Neural crest cell (in vitro differentiated cells): ENCODE results near the gene MYH13. TPM values are rescaled to one million over a fixed set of nuclear protein-coding genes. Genes with fewer than 3 reads are reported as not detected.

Experiments used
- DNase-seq: peaks from one replicate; pipeline ENCODE4 v3.0.0; 2021; ENCODE audit warnings: low read depth, mixed read lengths, low spot score
- H3K27ac Mint-ChIP-seq: one replicate; pipeline ENCODE4 v1.8.0; 2021; ENCODE audit warnings: mild to moderate bottlenecking, mixed read lengths; ENCODE audit not compliant: unreplicated experiment
- H3K27me3 Mint-ChIP-seq: 2 replicates; pipeline ENCODE4 v1.8.0; 2021; ENCODE audit warnings: low read depth, mild to moderate bottlenecking, mixed read lengths
- H3K36me3 Mint-ChIP-seq: 2 replicates; pipeline ENCODE4 v1.8.0; 2021; ENCODE audit warnings: low read depth, mild to moderate bottlenecking, mixed read lengths
- H3K4me1 Mint-ChIP-seq: 2 replicates; pipeline ENCODE4 v1.8.0; 2021; ENCODE audit warnings: mixed read lengths
- H3K4me3 Mint-ChIP-seq: one replicate; pipeline ENCODE4 v1.8.0; 2021; ENCODE audit warnings: mild to moderate bottlenecking, mixed read lengths
- H3K9me3 Mint-ChIP-seq: 2 replicates; pipeline ENCODE4 v1.8.0; 2021; ENCODE audit warnings: mixed read lengths
- total RNA-seq: library from RNA; stranded (reverse); gene quantifications from 2 replicates; pipeline ENCODE4 v1.2.1, GENCODE V29; 2021
- TF ChIP-seq, protein P1 (sequence below): fragments of 200-600 bp; sonication (generic); conservative IDR thresholded peaks from 2 replicates; pipeline ENCODE4 v1.5.0; 2021; ENCODE audit warnings: antibody characterized with exemption, mild to moderate bottlenecking

MYH13 gene
- total RNA-seq, 1 donor from 2014 or later = not detected

GRCh38 chr17:10313037-10313672 is 59.7 kb downstream of the MYH13 start:
- no peak for DNase-seq
- TF ChIP-seq, protein P1, sequence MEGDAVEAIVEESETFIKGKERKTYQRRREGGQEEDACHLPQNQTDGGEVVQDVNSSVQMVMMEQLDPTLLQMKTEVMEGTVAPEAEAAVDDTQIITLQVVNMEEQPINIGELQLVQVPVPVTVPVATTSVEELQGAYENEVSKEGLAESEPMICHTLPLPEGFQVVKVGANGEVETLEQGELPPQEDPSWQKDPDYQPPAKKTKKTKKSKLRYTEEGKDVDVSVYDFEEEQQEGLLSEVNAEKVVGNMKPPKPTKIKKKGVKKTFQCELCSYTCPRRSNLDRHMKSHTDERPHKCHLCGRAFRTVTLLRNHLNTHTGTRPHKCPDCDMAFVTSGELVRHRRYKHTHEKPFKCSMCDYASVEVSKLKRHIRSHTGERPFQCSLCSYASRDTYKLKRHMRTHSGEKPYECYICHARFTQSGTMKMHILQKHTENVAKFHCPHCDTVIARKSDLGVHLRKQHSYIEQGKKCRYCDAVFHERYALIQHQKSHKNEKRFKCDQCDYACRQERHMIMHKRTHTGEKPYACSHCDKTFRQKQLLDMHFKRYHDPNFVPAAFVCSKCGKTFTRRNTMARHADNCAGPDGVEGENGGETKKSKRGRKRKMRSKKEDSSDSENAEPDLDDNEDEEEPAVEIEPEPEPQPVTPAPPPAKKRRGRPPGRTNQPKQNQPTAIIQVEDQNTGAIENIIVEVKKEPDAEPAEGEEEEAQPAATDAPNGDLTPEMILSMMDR = no peak
- Mint-ChIP-seq H3K27me3 (peaks cover 10% of the 10 kb centered on the region), H3K4me1 (peaks cover 7% of the 10 kb centered on the region), H3K4me3 (no peak overlapping the region), H3K36me3 (no peaks in the 10 kb centered on the region), H3K27ac (no peak overlapping the region), H3K9me3 (peaks cover 2% of the 10 kb centered on the region)

DNA sequence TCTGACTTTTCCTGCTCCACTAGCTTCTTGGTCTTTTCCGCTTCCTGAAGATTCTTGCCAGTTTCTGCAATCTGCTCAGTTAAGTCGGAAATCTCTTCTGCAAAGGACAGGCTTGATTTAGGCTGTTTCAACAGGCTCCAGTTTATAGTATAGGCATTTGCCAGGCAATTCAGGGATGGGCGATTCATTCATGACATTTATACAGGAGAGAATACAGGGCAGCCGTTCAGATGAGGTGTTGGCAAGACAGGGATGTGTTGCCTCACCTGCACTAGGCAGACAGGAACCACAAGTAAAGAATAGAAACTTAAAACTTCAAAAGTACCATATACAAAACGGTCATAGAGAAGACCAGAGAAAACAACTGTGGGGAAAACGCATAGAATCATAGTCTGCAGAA is 61.7 kb downstream of the MYH13 start:
- no peak overlapping the region for H3K4me3 Mint-ChIP-seq
- DNase-seq = no peak
- TF ChIP-seq, protein P1 = no peak
- H3K27me3 Mint-ChIP-seq = peaks cover 10% of the 10 kb centered on the region
- no peaks in the 10 kb centered on the region for H3K4me1 Mint-ChIP-seq
- no peaks in the 10 kb centered on the region for H3K9me3 Mint-ChIP-seq
- no peaks in the 10 kb centered on the region for H3K36me3 Mint-ChIP-seq
- no peak overlapping the region for H3K27ac Mint-ChIP-seq

GRCh38 chr17:10309003-10309974 is 63.5 kb downstream of the MYH13 start:
- Mint-ChIP-seq H3K27ac (no peak overlapping the region), H3K9me3 (no peaks in the 10 kb centered on the region), H3K4me3 (no peak overlapping the region)

GRCh38 chr17:10306585-10306984 is 66.2 kb downstream of the MYH13 start:
- H3K4me3 Mint-ChIP-seq = no peak overlapping the region
- no peaks in the 10 kb centered on the region for H3K4me1 Mint-ChIP-seq
- H3K36me3 Mint-ChIP-seq = no peaks in the 10 kb centered on the region
- H3K27me3 Mint-ChIP-seq = peaks cover 7% of the 10 kb centered on the region
- H3K27ac Mint-ChIP-seq = no peak overlapping the region
- no peak for DNase-seq
- H3K9me3 Mint-ChIP-seq = no peaks in the 10 kb centered on the region
- TF ChIP-seq, protein P1 = no peak

More at GRCh38 chr17:10309003-10309974, 63.5 kb downstream of the MYH13 start:
- H3K36me3 Mint-ChIP-seq = no peaks in the 10 kb centered on the region
- DNase-seq = no peak
- H3K4me1 Mint-ChIP-seq = no peaks in the 10 kb centered on the region
- peaks cover 10% of the 10 kb centered on the region for H3K27me3 Mint-ChIP-seq
- TF ChIP-seq, protein P1 = no peak

DNA sequence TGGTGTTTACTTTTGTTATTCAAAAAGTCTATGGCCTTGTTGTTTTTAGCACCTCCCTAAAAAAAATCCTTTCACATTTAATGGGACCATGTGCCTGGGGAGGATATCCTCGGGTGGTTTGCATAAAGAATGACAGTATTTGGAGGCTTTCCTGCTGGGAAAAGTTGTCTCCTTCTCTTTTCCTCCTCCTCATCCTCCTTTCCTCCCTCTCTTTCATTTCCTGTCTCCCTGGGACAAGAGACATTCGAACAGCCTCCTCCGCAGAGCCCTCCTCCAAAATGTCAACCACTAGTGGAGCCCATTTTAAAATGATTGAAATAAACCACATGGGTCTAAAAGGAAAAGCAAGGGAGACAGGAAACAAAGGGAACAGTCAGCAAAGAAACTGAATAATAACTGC is 67.4 kb downstream of the MYH13 start:
- no peaks in the 10 kb centered on the region for H3K27me3 Mint-ChIP-seq
- TF ChIP-seq, protein P1 = no peak
- H3K27ac Mint-ChIP-seq = no peak overlapping the region
- no peaks in the 10 kb centered on the region for H3K4me1 Mint-ChIP-seq
- H3K36me3 Mint-ChIP-seq = no peaks in the 10 kb centered on the region
- no peak overlapping the region for H3K4me3 Mint-ChIP-seq
- H3K9me3 Mint-ChIP-seq = no peaks in the 10 kb centered on the region
- no peak for DNase-seq
